ENCODE results near the gene ATAD2B.

Gene ATAD2B

GRCh38 chr2:23836971-23837565, 89.9 kb downstream of the ATAD2B start:
- DNase-seq (ENCODE audit: low read depth): no peak

- DNase-seq (ENCODE audit: low read depth): no peak
Measured at GRCh38 chr2:23836505-23836904, 90.4 kb downstream of the ATAD2B start.

- DNase-seq (ENCODE audit: low read depth): no peak
Measured at GRCh38 chr2:23835988-23836387, 90.9 kb downstream of the ATAD2B start.

- DNase-seq (ENCODE audit: low read depth): no peak
Measured at GRCh38 chr2:23835423-23835822, 91.5 kb downstream of the ATAD2B start.

GRCh38 chr2:23828986-23829385, 97.9 kb downstream of the ATAD2B start:
- DNase-seq (ENCODE audit: low read depth): no peak

- no peak for DNase-seq (ENCODE audit: low read depth)
Measured at GRCh38 chr2:23828256-23828980, 98.5 kb downstream of the ATAD2B start.

- DNase-seq (ENCODE audit: low read depth): no peak
Measured at GRCh38 chr2:23827287-23827686, 99.6 kb downstream of the ATAD2B start.

- no peak for DNase-seq (ENCODE audit: low read depth)
Measured at GRCh38 chr2:23826771-23827170, 100.2 kb downstream of the ATAD2B start.

- peak; percentile 5 for DNase-seq (ENCODE audit: low read depth)
Measured at GRCh38 chr2:23826040-23826439, 100.9 kb downstream of the ATAD2B start.

GRCh38 chr2:23824777-23825212, 102.1 kb downstream of the ATAD2B start:
- peak; percentile 37 for DNase-seq (ENCODE audit: low read depth)

GRCh38 chr2:23823863-23824262, 103.1 kb downstream of the ATAD2B start:
- DNase-seq (ENCODE audit: low read depth): no peak

- no peak for DNase-seq (ENCODE audit: low read depth)
Measured at GRCh38 chr2:23814963-23815362, 112.0 kb downstream of the ATAD2B start.

- no peak for DNase-seq (ENCODE audit: low read depth)
Measured at GRCh38 chr2:23813438-23813837, 113.5 kb downstream of the ATAD2B start.

GRCh38 chr2:23809150-23809549, 117.8 kb downstream of the ATAD2B start:
- DNase-seq (ENCODE audit: low read depth): no peak

GRCh38 chr2:23806665-23807249, 120.2 kb downstream of the ATAD2B start:
- DNase-seq (ENCODE audit: low read depth): no peak

GRCh38 chr2:23806201-23806600, 120.7 kb downstream of the ATAD2B start:
- DNase-seq (ENCODE audit: low read depth): no peak

- DNase-seq (ENCODE audit: low read depth): no peak
Measured at GRCh38 chr2:23803965-23804542, 122.9 kb downstream of the ATAD2B start.

- peak; percentile 45 for DNase-seq (ENCODE audit: low read depth)
Measured at GRCh38 chr2:23803264-23803964, 123.5 kb downstream of the ATAD2B start.

GRCh38 chr2:23801396-23801795, 125.5 kb downstream of the ATAD2B start:
- DNase-seq (ENCODE audit: low read depth): peak; percentile 28

GRCh38 chr2:23794234-23794633, 132.7 kb downstream of the ATAD2B start:
- no peak for DNase-seq (ENCODE audit: low read depth)

- DNase-seq (ENCODE audit: low read depth): no peak
Measured at GRCh38 chr2:23793476-23793875, 133.4 kb downstream of the ATAD2B start.

GRCh38 chr2:23791030-23791429, 135.9 kb downstream of the ATAD2B start:
- DNase-seq (ENCODE audit: low read depth): peak; percentile 71

Data from stromal cell of bone marrow (primary cell).